Measurements from ENCODE around the gene ALDOB.

Gene ALDOB

DNA sequence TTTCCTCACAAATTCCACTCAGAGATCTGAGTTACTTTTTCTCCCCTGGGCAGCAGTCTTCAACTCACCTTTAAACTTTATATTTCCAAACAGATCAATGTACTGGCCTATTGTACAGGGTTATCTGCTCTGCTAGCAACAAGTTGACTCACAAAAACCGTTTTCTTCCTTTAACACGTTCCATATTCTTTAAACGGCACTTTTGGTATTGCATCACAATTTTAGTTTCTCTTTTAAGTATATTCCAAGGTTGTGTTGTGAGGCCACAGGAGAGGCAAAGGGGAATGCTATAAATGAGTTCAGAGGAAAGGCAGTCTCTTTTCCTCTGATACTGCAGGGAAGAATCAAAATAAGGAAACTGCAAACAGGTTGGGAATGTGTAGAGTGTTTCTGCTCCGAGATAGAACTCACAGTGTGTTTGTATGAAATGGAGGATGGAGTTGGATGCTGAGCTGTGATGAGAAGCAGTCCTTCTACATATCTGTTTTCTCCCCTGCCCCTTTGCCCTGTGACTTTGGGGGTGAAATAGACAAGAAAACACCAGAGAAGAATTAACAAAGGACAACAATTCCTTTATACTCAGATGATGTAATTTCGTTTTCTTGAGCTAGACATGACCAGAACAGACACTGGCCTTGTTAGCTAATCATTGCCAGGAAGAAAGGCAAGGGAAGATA lies 9.9 kb upstream of the ALDOB start:
- Mint-ChIP-seq H3K36me3 (no peaks in the 10 kb centered on the region), H3K4me3 (no peak overlapping the region), H3K27me3 (peaks cover 59% of the 10 kb centered on the region), H3K4me1 (peaks cover 15% of the 10 kb centered on the region), H3K9me3 (no peaks in the 10 kb centered on the region), H3K27ac (no peak overlapping the region)
- ATAC-seq = no peak

DNA sequence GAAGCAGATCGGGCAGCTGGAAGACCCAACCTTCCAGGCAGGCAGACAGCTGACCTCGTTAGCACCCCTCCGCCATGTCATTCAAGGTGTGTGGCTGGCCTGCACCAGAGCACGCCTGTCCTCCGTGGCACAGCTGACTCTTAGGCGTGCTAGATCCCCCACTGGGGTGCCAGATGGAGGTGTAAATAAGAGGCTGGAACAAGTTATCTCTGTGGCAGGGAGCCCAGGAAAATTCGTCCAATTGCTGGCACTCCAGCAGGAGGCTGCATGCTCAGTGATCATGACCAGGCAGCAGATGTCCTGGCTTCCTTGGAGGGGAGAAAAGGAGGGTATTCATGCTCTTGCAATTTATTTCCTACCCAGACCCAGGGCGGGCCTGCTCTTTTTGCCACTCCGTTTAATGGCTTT lies 7.8 kb upstream of the ALDOB start:
- ATAC-seq = no peak
- no peaks in the 10 kb centered on the region for H3K36me3 Mint-ChIP-seq
- peaks cover 58% of the 10 kb centered on the region for H3K27me3 Mint-ChIP-seq
- H3K27ac Mint-ChIP-seq = no peak overlapping the region
- H3K9me3 Mint-ChIP-seq = no peaks in the 10 kb centered on the region
- no peak overlapping the region for H3K4me3 Mint-ChIP-seq
- peaks cover 2% of the 10 kb centered on the region for H3K4me1 Mint-ChIP-seq

DNA sequence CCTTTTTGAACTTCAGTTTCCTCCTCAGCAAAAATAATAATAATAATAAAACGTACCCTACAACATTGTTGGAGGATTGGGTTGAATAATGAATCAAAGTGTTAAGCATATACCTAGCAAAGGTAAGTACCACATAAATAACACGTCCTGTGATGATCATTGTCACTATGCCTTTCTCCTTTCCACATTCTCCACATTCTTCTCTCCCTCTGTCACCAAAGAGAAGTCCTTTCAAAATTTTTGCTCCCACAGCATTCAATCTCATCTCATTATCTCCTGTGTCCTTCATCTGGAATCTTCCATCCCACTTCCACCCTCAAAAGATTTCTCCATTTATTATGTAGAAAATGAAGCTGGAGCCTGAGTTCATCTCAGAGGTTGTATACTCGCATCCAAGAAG lies 7.2 kb upstream of the ALDOB start:
- Mint-ChIP-seq H3K27me3 (peaks cover 56% of the 10 kb centered on the region), H3K4me3 (no peak overlapping the region), H3K36me3 (no peaks in the 10 kb centered on the region), H3K9me3 (no peaks in the 10 kb centered on the region), H3K4me1 (no peaks in the 10 kb centered on the region), H3K27ac (no peak overlapping the region)
- no peak for ATAC-seq

DNA sequence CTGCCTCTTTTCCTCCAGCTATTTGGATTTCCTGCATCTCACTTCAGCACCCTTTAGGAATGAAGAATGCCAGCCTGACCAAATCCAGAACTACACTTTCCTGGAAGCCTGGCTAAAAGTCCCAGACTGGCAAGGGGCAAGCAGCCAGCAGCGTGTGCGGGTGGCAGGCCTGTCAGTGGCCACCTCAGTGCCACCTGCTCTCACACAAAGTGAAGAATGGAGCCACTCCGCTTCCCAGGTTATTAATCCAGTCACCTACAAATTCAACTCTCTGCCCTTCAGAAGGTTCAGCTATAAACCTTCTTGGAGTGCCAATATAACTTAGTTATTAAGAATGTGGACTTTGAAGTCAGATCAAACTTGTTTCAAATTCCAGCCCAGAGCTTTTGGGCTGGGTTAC lies 6.7 kb upstream of the ALDOB start:
- no peak overlapping the region for H3K27ac Mint-ChIP-seq
- ATAC-seq = no peak
- H3K27me3 Mint-ChIP-seq = peaks cover 60% of the 10 kb centered on the region
- no peaks in the 10 kb centered on the region for H3K36me3 Mint-ChIP-seq
- H3K9me3 Mint-ChIP-seq = no peaks in the 10 kb centered on the region
- no peaks in the 10 kb centered on the region for H3K4me1 Mint-ChIP-seq
- no peak overlapping the region for H3K4me3 Mint-ChIP-seq

DNA sequence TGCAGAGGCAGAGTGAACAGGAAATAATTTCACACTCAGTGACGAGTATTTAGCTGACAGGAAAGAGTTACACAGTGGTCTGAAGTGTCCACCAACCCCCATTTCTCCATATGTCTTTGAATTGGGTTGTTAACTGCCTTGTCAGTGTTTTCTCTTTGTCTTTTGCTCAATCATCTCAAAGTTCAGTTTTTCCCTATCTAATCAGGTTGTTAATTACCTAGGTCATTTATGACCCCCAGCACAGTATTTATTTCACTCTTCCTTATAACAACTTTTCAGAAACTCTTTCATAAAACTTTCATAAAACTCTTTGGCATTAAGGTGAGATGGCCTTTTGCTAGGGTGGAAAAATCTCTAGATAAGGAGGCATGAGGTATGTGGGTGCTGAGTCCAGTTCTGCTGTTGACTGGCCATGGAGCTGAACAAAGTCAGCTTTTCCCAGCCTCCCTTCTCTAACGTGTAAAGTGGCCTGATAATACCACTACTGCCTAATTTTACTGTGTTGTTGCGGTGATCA lies 5.2 kb upstream of the ALDOB start:
- Mint-ChIP-seq H3K4me3 (no peak overlapping the region), H3K9me3 (no peaks in the 10 kb centered on the region), H3K36me3 (no peaks in the 10 kb centered on the region), H3K27me3 (peaks cover 54% of the 10 kb centered on the region), H3K4me1 (no peaks in the 10 kb centered on the region), H3K27ac (no peak overlapping the region)
- no peak for ATAC-seq

DNA sequence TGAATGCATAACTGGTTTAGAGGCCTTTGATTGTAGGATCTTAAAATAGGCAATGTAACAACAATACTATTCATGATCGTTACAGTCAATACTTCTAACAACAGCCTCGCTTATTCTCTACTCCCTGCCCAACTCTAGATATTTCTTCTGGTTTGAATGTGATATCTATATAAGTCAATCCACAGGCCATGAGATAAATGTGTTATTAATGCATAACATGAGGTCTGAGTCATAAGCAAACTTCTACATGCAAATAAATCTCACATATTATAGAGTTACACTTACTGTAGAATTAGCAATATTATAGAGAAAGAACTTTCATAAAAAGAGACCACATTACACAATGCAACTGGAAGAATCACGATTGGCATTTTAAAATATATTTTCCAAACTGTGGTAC lies 2.9 kb upstream of the ALDOB start:
- no peak for ATAC-seq
- Mint-ChIP-seq H3K4me3 (no peak overlapping the region), H3K27me3 (peaks cover 38% of the 10 kb centered on the region), H3K9me3 (no peaks in the 10 kb centered on the region), H3K27ac (no peak overlapping the region), H3K4me1 (peaks cover 8% of the 10 kb centered on the region), H3K36me3 (no peaks in the 10 kb centered on the region)

DNA sequence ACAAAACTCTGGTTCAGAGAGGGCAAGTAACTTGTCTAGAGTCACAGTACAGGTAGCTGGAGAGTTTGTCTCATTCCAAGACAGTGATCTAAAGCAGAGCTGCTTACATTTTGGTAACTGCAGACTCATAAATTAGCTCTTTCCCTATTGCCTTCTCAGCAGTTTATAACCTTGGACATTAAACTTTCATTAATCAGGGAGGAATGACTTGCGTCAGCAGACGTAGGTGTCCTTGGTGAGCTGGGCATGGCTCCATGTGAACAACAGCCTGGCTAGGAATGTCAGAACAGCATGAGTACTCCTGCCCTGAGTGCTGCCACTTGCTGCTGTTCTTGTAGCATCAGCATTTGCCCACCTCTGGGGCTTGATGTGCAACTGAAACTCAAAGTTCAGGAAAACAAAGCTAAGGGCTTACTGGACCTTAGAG lies 2.2 kb upstream of the ALDOB start:
- Mint-ChIP-seq H3K4me3 (no peak overlapping the region), H3K9me3 (no peaks in the 10 kb centered on the region), H3K27ac (no peak overlapping the region), H3K36me3 (no peaks in the 10 kb centered on the region), H3K27me3 (peaks cover 31% of the 10 kb centered on the region), H3K4me1 (peaks cover 8% of the 10 kb centered on the region)
- ATAC-seq = no peak

DNA sequence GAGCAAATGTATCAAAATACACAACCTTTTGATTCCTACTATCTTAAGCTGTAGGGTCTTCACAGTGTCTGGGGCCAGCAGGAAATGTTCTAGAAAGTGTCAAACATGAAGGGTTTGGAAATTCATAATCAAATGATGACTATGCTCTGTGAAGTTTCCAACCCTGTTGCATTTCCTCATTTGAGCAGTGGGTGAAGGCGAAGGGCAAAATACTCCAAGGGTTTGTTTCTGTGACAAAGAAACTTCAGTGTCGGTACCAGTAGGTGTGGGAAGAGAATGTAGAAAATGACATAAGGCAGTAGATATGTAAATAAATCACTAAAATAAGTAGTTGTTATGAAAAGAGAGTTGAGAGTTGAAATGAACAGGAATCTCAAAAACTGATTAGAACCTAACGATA lies 576 bp downstream of the ALDOB start:
- no peak overlapping the region for H3K4me3 Mint-ChIP-seq
- no peaks in the 10 kb centered on the region for H3K9me3 Mint-ChIP-seq
- peaks cover 8% of the 10 kb centered on the region for H3K4me1 Mint-ChIP-seq
- H3K36me3 Mint-ChIP-seq = no peaks in the 10 kb centered on the region
- peak; percentile 56 for ATAC-seq
- no peak overlapping the region for H3K27ac Mint-ChIP-seq
- peaks cover 11% of the 10 kb centered on the region for H3K27me3 Mint-ChIP-seq

DNA sequence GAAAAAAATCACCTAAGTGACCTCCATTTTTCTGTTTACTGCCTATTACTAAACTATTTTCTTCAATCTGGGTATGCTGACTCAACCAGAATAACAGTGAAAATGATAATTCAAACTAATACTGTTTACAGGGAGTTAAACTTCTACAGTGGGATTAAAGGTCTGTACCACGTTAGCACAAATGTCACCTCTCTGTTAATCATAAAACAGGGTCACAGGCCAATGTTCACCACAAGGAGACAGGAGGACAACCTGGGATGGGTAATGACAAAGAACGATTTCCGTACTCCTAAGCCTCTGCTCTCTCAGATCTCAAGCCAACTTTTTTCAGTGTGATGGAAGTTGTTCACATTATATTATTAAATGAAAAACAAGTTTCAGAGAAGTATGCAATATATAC lies 2.3 kb downstream of the ALDOB start:
- Mint-ChIP-seq H3K27me3 (peaks cover 9% of the 10 kb centered on the region), H3K27ac (no peak overlapping the region)

DNA sequence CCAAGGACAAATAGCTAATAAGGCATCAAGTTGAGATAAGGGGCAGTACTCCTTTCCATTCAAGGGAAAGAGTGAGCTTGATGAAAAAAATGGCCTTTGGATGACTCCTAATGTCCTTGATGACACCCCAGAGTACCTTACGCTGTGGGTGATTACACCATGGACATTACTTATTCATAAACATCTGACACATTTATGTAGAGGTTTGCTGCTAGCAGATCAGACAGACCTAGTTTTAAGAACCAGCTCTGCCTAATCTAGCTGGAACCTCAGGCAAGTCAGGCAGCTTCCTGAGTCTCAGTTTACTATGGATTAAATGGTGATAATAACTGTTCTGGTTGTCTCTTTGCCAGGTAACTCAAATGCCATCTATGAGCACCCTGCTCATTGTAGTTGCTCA lies 2.8 kb downstream of the ALDOB start:
- H3K9me3 Mint-ChIP-seq = no peaks in the 10 kb centered on the region
- no peak overlapping the region for H3K4me3 Mint-ChIP-seq
- H3K27me3 Mint-ChIP-seq = peaks cover 8% of the 10 kb centered on the region
- H3K27ac Mint-ChIP-seq = no peak overlapping the region
- H3K36me3 Mint-ChIP-seq = no peaks in the 10 kb centered on the region
- no peak for ATAC-seq
- H3K4me1 Mint-ChIP-seq = peaks cover 16% of the 10 kb centered on the region

More for the DNA sequence above, 2.3 kb downstream of the ALDOB start:
- no peaks in the 10 kb centered on the region for H3K36me3 Mint-ChIP-seq
- H3K9me3 Mint-ChIP-seq = no peaks in the 10 kb centered on the region
- no peak for ATAC-seq
- H3K4me1 Mint-ChIP-seq = peaks cover 11% of the 10 kb centered on the region
- H3K4me3 Mint-ChIP-seq = no peak overlapping the region

DNA sequence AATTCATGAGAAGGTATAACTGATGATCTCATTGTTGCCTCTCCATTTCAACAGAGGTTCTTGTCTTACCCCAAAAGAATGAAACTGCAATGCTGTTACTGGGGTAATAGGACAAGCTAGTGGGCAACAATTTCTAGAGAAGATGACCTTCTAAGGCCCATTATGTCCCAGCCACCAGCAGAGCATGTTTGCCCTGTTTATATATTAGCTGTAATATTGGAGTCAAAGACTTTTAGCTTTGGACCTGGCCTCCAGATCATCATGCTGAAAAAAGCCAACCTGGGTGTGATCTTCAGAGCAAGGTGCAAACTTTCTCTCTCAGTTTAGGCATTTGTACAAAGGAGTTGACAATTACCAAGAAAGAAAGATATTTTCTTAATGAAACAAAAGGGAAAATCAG lies 3.4 kb downstream of the ALDOB start:
- ATAC-seq = no peak
- Mint-ChIP-seq H3K4me1 (peaks cover 17% of the 10 kb centered on the region), H3K9me3 (no peaks in the 10 kb centered on the region), H3K27me3 (peaks cover 3% of the 10 kb centered on the region), H3K4me3 (no peak overlapping the region), H3K27ac (no peak overlapping the region), H3K36me3 (no peaks in the 10 kb centered on the region)

DNA sequence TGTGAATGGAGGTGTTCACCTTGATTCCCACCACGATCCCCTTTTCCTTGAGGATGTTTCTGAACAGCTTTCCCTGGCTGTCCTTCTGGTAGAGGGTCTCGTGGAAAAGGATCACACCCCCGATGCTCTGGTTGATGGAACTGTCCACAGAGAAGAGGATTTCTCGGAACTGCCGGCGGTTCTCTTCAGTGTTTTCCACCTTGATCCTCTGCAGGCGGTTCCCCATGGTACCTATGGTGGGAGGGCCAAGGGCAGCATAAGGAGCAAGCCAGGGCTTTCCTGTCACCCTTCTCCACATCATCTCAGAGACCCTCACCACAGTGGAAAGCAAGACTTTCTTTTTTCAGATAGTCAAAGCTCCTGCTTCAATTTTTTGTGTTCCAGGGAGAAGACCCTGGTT lies 5.8 kb downstream of the ALDOB start:
- H3K27me3 Mint-ChIP-seq = no peaks in the 10 kb centered on the region
- H3K27ac Mint-ChIP-seq = no peak overlapping the region
- no peaks in the 10 kb centered on the region for H3K36me3 Mint-ChIP-seq
- H3K4me1 Mint-ChIP-seq = peaks cover 11% of the 10 kb centered on the region
- no peaks in the 10 kb centered on the region for H3K9me3 Mint-ChIP-seq
- no peak overlapping the region for H3K4me3 Mint-ChIP-seq
- no peak for ATAC-seq

DNA sequence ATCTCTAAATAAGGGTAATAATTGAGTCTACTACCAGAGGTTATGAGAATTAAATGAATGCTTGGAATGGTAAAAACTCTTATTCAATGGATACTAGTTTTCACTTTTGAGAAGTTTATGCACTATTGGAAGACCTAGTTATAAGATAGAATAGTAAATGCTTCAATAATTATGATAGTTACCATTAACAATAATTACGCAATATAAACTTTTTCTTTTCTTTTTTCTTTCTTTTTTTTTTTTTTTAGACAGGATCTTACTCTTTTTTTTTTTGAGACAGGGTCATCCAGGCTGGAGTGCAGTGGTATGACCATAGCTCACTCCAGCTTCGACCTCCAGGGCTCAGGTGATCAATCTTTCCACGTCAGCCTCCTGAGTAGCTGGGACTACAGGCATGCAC lies 6.7 kb downstream of the ALDOB start:
- H3K27ac Mint-ChIP-seq = no peak overlapping the region
- no peak for ATAC-seq
- no peaks in the 10 kb centered on the region for H3K9me3 Mint-ChIP-seq
- peaks cover 9% of the 10 kb centered on the region for H3K4me1 Mint-ChIP-seq
- H3K27me3 Mint-ChIP-seq = no peaks in the 10 kb centered on the region
- H3K4me3 Mint-ChIP-seq = no peak overlapping the region
- H3K36me3 Mint-ChIP-seq = no peaks in the 10 kb centered on the region

DNA sequence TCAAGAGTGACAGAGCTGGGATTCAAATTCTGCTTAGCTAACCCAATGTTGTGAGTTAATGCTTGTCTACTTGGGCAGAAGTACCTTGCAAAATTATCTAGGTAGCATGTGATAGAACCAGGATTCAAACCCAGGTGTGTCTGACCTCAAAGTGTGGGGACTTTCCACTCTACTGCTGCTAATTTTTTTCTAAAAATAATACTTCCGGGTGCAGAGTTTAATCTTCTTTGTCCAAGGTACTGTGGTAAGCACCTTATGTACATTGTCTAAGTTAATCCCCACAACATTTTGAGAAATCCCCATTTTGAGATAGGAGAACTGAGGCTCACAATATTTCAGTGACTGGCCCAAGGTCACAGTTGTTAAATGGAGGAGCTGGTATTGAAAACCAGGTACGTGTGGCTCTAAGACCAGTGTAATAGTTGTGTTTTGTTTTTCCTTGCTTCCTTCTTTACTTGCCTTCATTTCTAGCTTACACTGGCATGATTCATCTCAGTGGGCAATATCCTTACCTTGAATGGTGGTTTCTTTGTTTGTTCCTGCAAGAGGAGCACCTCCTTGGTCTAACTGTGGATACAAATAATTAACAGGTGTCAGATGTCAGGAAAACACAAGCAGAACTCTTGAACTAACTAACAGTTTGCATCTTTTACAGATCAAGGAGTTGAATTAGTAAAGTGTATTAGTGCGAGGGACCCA lies 7.5 kb downstream of the ALDOB start:
- ATAC-seq = peak; percentile 63
- Mint-ChIP-seq H3K27ac (peak overlapping the region; percentile 49), H3K36me3 (no peaks in the 10 kb centered on the region), H3K27me3 (no peaks in the 10 kb centered on the region), H3K9me3 (peaks cover 4% of the 10 kb centered on the region), H3K4me3 (no peak overlapping the region), H3K4me1 (peaks cover 9% of the 10 kb centered on the region)

DNA sequence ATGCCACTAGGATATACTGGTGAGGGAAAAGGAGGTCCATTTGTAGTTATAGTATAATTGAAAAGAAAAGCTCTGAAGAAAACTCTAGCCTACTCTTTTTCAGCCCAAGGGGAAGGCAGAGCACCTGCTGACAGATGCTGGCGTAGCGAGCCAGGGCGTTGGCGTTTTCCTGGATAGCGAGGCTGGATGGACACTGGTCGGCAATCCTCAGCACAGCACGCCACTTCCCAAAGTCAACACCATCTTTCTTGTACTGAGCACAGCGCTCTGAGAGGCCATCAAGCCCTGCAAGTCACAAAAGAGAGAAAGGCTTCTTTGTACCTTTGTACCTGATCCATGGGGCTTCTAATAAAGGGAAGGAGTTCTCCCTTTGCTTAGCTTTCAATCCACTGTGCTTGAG lies 8.2 kb downstream of the ALDOB start:
- Mint-ChIP-seq H3K27ac (peak overlapping the region; percentile 49), H3K36me3 (no peaks in the 10 kb centered on the region), H3K9me3 (peaks cover 6% of the 10 kb centered on the region), H3K27me3 (no peaks in the 10 kb centered on the region), H3K4me3 (no peak overlapping the region), H3K4me1 (peaks cover 9% of the 10 kb centered on the region)
- no peak for ATAC-seq

DNA sequence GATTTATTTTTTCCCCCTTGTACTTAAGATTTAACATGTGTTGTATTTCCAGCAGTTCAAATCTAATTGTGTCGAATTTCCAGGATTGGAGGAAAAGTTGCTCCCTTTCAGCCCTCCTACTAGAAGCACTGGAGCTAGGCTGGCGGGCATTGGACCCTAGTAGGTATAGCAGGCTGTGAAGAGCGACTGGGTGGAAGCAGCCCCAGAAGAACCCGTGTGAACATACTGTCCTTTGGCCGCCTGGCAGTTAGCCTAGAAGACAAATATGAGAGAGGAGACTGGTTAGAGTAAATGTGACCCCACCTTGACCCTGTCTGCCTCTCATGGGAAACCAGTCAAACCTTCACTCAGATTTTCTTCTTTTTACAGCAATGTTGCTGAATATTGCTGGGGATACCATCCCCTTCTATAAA lies 13.9 kb downstream of the ALDOB start:
- peaks cover 14% of the 10 kb centered on the region for H3K9me3 Mint-ChIP-seq
- H3K27ac Mint-ChIP-seq = no peak overlapping the region
- H3K36me3 Mint-ChIP-seq = peaks cover 17% of the 10 kb centered on the region
- ATAC-seq = no peak
- H3K27me3 Mint-ChIP-seq = no peaks in the 10 kb centered on the region
- no peaks in the 10 kb centered on the region for H3K4me1 Mint-ChIP-seq
- no peak overlapping the region for H3K4me3 Mint-ChIP-seq

All from stimulated activated memory B cell treated with anti-CD40 and anti-IgM and Interleukin-4, amounts not matched to agents 10 μg/mL and 1 μg/mL and 100 μg/mL, for 72 hours (primary cell).